WI38 (cell line): ENCODE results near the gene PIM3.

Source experiments
- H3K4me3 ChIP-seq: 2 replicates; pipeline ENCODE4 v1.5.1; 2011; ENCODE audit warnings: low read depth, mild to moderate bottlenecking, control low read depth, low read length
- CTCF ChIP-seq: IDR thresholded peaks from 2 replicates; pipeline ENCODE4 v1.5.1; 2012; ENCODE audit warnings: low read depth, mild to moderate bottlenecking, control low read depth, low read length

The PIM3 gene

DNA sequence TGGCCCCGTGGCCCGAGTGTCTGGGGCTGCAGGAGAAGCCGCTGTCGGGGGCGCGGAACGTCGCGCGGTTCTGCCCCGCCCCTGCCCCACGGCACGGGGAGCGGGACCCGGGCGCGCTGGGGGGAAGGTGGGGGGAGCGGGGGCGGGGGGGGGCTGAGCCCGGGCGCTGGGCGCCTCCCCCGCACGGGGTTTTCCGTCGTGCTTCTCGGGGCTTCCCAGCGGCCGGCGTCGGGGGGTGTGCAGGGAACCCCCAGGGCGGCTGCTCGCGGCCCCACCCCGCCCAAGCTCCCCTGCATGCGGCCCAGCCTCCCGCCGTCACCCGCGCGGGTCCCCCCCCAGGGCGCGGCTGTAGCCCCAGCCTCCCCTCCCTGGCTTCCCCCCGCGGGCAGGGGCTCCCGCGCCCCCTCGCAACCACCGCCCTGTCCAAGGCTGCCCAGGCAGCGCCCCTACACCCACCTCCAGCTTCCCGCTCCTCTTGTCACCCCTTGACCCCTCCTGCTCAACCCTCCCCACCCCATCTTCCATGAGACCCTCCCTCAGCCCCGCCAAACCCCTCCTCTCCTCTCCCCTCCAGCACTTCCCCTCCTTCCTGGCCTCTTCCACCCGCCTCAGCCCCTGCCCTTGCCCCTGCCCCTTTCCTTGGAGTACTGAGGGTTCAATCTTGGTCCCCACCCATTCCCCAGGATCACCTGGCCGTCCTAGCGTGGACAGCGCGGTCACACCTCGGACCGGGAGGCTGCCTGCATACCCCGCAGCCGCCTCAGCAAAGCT lies 50.3 kb downstream of the PIM3 start:
- no peak for TF ChIP-seq CTCF
- H3K4me3 ChIP-seq = no peak overlapping the region

DNA sequence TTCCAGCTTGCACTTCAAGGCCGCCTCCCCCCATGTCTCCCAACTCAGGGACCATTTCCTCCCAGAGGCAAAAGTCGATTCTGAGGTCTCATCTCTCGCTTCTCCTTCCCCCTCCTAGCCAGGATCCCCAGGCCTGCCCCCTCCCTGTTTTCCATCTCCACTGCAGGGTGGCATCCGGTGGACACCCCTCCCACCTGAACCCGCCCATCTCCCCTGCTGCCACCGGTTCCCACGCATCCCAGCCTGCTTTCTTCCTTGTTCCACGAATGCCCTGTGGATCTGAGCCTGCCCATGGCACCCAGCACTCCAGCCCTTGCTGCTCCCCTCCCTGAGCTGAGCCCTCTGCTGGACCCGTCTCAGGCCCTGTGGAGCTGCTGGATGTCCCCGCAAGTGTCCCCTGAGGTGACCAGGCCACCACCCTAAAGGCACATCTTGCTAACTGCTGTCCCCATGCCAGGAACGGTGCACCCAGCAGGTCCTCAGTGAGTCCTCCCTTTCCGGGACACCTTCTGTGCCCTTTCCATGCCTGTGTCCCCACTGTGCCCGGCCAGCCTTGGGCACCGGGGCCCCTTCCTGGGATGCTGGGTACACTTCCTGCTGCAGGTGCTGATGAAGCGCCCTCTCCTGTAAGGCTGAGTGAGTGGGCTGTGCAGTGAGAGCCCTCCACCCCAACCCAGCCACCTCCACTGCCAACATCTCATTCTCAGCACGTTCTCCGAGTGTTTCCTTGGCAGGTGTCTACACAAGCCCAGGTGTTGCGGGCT lies 51.1 kb downstream of the PIM3 start:
- no peak overlapping the region for H3K4me3 ChIP-seq
- TF ChIP-seq CTCF = no peak

DNA sequence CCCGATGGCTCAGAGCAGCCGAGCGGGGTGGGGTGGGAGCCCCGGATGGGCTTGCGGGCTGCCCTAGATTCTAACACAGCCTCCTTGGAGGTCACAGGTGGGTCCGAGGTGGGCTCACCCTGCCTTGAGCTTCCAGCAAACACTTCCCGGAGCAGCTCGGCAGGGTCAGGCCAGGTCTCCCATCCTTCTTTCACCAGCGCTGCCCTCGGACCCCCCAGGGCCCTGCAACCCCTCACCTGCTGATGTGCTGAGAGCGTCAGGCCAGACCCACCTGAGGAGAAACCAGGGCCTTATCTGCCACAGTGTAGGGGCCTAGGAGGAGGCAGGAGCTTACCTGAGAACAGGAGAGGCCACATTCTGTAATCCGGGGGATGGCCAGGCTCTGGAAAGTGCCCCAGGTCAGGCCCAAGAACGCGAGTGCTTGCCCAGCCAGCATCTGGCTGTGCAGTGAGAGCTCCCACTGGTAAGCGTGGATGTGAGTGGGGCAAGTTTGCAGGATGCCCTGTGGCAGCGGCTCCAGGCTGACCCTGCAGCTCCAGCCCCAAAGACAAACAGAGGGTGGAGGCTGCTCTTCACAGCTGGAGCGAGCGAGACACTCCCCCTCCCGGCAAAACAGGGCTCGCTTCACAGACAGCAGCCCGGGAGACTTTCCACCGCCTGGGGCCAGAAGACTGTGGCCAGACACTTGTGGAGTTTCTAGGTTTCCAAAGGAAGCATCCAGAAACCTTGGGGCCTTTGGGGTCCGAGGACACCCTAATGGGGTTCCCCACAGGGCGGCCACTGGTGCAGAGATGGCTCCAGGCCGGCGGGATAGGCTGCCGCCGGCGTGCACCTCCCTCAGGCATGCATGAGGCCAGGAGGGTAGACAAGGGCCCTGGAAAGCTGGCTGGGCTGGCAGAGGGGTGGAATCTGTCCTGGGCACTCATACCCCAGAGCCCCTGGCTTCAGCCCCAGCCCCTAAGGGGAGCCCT lies 51.9 kb downstream of the PIM3 start, which contains the start of gene IL17REL:
IL17REL (minus strand) TSS at position 555 of the 971 bp plus-strand sequence; CDS start at position 436, 119 bp downstream.
- TF ChIP-seq CTCF = no peak
- H3K4me3 ChIP-seq = no peak within 1 kb of the TSS
